C4-2B (cell line): ENCODE results near the gene NAP1L5.

Source experiments
- H3K27ac ChIP-seq: fragments of 450-650 bp; 2 replicates; pipeline ENCODE4 v1.5.1; 2017
- CTCF ChIP-seq: fragments of 450-650 bp; conservative IDR thresholded peaks from 2 replicates; pipeline ENCODE4 v1.5.1; 2017; ENCODE audit warnings: mild to moderate bottlenecking
- ZFX ChIP-seq: fragments of 450-650 bp; IDR thresholded peaks from 2 replicates; pipeline ENCODE4 v1.6.1; 2017

NAP1L5 gene

GRCh38 chr4:88731381-88731780 lies 33.8 kb upstream of the NAP1L5 start:
- H3K27ac ChIP-seq = no peak overlapping the region
- no peak for TF ChIP-seq CTCF
- no peak for TF ChIP-seq ZFX

- H3K27ac ChIP-seq = no peak overlapping the region
- no peak for TF ChIP-seq CTCF
- TF ChIP-seq ZFX = no peak
Measured at GRCh38 chr4:88730811-88731210, 33.2 kb upstream of the NAP1L5 start.

- H3K27ac ChIP-seq = no peak overlapping the region
- TF ChIP-seq CTCF (no peak), ZFX (no peak)
Measured at GRCh38 chr4:88729146-88729760, 31.6 kb upstream of the NAP1L5 start.

GRCh38 chr4:88728146-88728545 lies 30.5 kb upstream of the NAP1L5 start:
- TF ChIP-seq CTCF = no peak
- TF ChIP-seq ZFX = no peak
- H3K27ac ChIP-seq = no peak overlapping the region

GRCh38 chr4:88725986-88726385 lies 28.4 kb upstream of the NAP1L5 start:
- no peak overlapping the region for H3K27ac ChIP-seq
- no peak for TF ChIP-seq ZFX
- no peak for TF ChIP-seq CTCF

GRCh38 chr4:88725143-88725542 lies 27.5 kb upstream of the NAP1L5 start:
- TF ChIP-seq CTCF (no peak), ZFX (no peak)
- no peak overlapping the region for H3K27ac ChIP-seq

- no peak overlapping the region for H3K27ac ChIP-seq
- TF ChIP-seq ZFX = no peak
- TF ChIP-seq CTCF = no peak
Measured at GRCh38 chr4:88724406-88724805, 26.8 kb upstream of the NAP1L5 start.
